Vagina (tissue), 2 donors: ENCODE results near the gene DVL1.

Experiments used
- POLR2AphosphoS5 ChIP-seq, 2 donors: sonication (generic); formaldehyde crosslinking; IDR thresholded peaks; one replicate each; pipeline ENCODE4 v1.9.0; 2017; ENCODE audit warnings: antibody characterized with exemption in 2 of 2, mild to moderate bottlenecking in 2 of 2, low read depth in 1 of 2; ENCODE audit not compliant: insufficient read depth in 1 of 2
- TF ChIP-seq, protein P1 (sequence below), 3 experiments: fragments of 450-650 bp in 2 of 3; fragments of 200-600 bp in 1 of 3; sonication (generic) in 1 of 3; IDR thresholded peaks; one replicate each; pipeline ENCODE4 v1.5.1; 2017 to 2019; ENCODE audit warnings: antibody characterized with exemption in 3 of 3, mild to moderate bottlenecking in 2 of 3, moderate library complexity in 2 of 3

GRCh38 chr1:1377540-1378205 is 28.5 kb upstream of the DVL1 start:
- TF ChIP-seq, protein P1, sequence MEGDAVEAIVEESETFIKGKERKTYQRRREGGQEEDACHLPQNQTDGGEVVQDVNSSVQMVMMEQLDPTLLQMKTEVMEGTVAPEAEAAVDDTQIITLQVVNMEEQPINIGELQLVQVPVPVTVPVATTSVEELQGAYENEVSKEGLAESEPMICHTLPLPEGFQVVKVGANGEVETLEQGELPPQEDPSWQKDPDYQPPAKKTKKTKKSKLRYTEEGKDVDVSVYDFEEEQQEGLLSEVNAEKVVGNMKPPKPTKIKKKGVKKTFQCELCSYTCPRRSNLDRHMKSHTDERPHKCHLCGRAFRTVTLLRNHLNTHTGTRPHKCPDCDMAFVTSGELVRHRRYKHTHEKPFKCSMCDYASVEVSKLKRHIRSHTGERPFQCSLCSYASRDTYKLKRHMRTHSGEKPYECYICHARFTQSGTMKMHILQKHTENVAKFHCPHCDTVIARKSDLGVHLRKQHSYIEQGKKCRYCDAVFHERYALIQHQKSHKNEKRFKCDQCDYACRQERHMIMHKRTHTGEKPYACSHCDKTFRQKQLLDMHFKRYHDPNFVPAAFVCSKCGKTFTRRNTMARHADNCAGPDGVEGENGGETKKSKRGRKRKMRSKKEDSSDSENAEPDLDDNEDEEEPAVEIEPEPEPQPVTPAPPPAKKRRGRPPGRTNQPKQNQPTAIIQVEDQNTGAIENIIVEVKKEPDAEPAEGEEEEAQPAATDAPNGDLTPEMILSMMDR (IDR thresholded peaks at IDR 0.05) = no peak
- TF ChIP-seq POLR2AphosphoS5 (IDR thresholded peaks at IDR 0.05; ENCODE audit: insufficient read depth in 1 of 2, low read depth in 1 of 2) = no peak
